ENCODE results near the gene POLD3. TPM values are rescaled to one million over a fixed set of nuclear protein-coding genes. Genes with fewer than 3 reads are reported as not detected.

Gene POLD3
- total and polyA plus RNA-seq, 2 of the 8 experiments (the other 6 are each of a cell fraction or from before 2014, with no cell fraction given): 18.1 to 29.3 TPM

- ChIA-PET POLR2A (ENCODE audit: partially characterized antibody) (no interaction called here), CTCF (ENCODE audit: partially characterized antibody) (no interaction called here)
- Histone ChIP-seq H2BK120ac (replicated peaks; ENCODE audit: low read depth, low read length) (no peak overlapping the region), H3K56ac (replicated peaks; ENCODE audit: insufficient read length, low read depth, low read length) (no peak overlapping the region), H3K27ac (ENCODE audit: low read depth, low read length) (no peak overlapping the region), H4K5ac (ENCODE audit: insufficient read length, low read depth, low read length) (no peak overlapping the region), H3K4me3 (ENCODE audit: extremely low read depth in 1 of 4, insufficient read depth in 2 of 4, low read depth in 3 of 4, low read length in 4 of 4) (no peak overlapping the region), H2BK5ac (ENCODE audit: low read depth, low read length) (no peak overlapping the region), H2BK12ac (ENCODE audit: low read depth, low read length) (no peak overlapping the region), H3K9me3 (ENCODE audit: insufficient read depth in 2 of 2, low read depth in 1 of 2, low read length in 1 of 2) (no peaks in the 10 kb centered on the region), H3K18ac (ENCODE audit: extremely low read depth, low read length) (no peak overlapping the region), H4K20me1 (replicated peaks in 1 of 2; ENCODE audit: control insufficient read depth in 1 of 2, insufficient read depth in 2 of 2, low read length in 2 of 2) (peaks cover 0 to 2% of the 10 kb centered on the region in 2 experiments), H2AFZ (ENCODE audit: low read length) (no peak overlapping the region), H2AK5ac (ENCODE audit: low read depth, low read length) (no peak overlapping the region), H3K23ac (ENCODE audit: insufficient read length) (no peak overlapping the region), H3K36me3 (ENCODE audit: control insufficient read depth in 2 of 4, insufficient read depth in 4 of 4, low read length in 3 of 4) (peaks cover 0 to 10% (median 5%) of the 10 kb centered on the region in 4 experiments; a peak in 3 of 8 replicates), H4K91ac (replicated peaks; ENCODE audit: insufficient read length, low read length) (no peak overlapping the region), H3K9ac (replicated peaks in 1 of 4; ENCODE audit: extremely low read depth in 1 of 4, low read depth in 3 of 4, low read length in 3 of 4) (no peak overlapping the region), H3K23me2 (ENCODE audit: low read depth, low read length) (no peaks in the 10 kb centered on the region), H3K79me2 (ENCODE audit: control insufficient read depth in 1 of 2, insufficient read depth in 2 of 2, low read length in 2 of 2) (no peaks in the 10 kb centered on the region), H3K14ac (ENCODE audit: insufficient read length) (no peak overlapping the region), H3K4me2 (ENCODE audit: insufficient read depth in 1 of 2, low read depth in 2 of 2, low read length in 2 of 2) (no peak overlapping the region), H2BK20ac (ENCODE audit: low read length) (no peak overlapping the region), H3K4me1 (replicated peaks in 1 of 4; ENCODE audit: control insufficient read depth in 3 of 4, insufficient read depth in 4 of 4, low read length in 3 of 4) (peaks cover 0 to 5% (median 2%) of the 10 kb centered on the region in 4 experiments; a peak in 1 of 7 replicates), H4K8ac (ENCODE audit: extremely low read depth, insufficient read depth, low read length) (no peak overlapping the region), H3K27me3 (replicated peaks in 1 of 4; ENCODE audit: control insufficient read depth in 3 of 4, extremely low read depth in 1 of 4, insufficient read depth in 3 of 4, low read length in 3 of 4) (no peaks in the 10 kb centered on the region), H3K79me1 (ENCODE audit: low read depth, low read length) (no peaks in the 10 kb centered on the region), H2BK15ac (ENCODE audit: low read length) (no peak overlapping the region), H3K4ac (replicated peaks; ENCODE audit: insufficient read length, low read depth, low read length) (no peak overlapping the region)
- DNase-seq (ENCODE audit: low read depth in 1 of 2, low spot score in 2 of 2): no peak
- no peak for FAIRE-seq
- 85% methylated on average over 4 of the region's 4 CpGs; no CpG with 5 or more reads in 1 of the 2 experiments for WGBS, 2 experiments (ENCODE audit: extremely low coverage in 1 of 2, insufficient coverage in 1 of 2, insufficient read length in 1 of 2, insufficient replicate concordance in 2 of 2, low coverage in 1 of 2, low lambda C conversion rate in 2 of 2, missing lambda C conversion rate in 1 of 2)
- no peak for TF ChIP-seq RAD21 (IDR thresholded peaks at IDR 0.05 in 1 of 2, conservative IDR thresholded peaks at IDR 0.05 in 1 of 2; ENCODE audit: low read depth in 2 of 2, low read length in 2 of 2)
- TF ChIP-seq MAFK (IDR thresholded peaks at IDR 0.05; ENCODE audit: low read depth, low read length): no peak
- no peak for TF ChIP-seq CBX5 (IDR thresholded peaks at IDR 0.05; ENCODE audit: low read depth, low read length)
- TF ChIP-seq JUN (IDR thresholded peaks at IDR 0.05; ENCODE audit: low read depth, low read length): no peak
- TF ChIP-seq KDM1A (IDR thresholded peaks at IDR 0.05; ENCODE audit: borderline replicate concordance, low read length): no peak
- no peak for TF ChIP-seq CHD1 (IDR thresholded peaks at IDR 0.05; ENCODE audit: low read depth, low read length)
- TF ChIP-seq KDM4A (IDR thresholded peaks at IDR 0.05; ENCODE audit: low read depth, low read length, severe bottlenecking): no peak
- no peak for TF ChIP-seq SP2 (IDR thresholded peaks at IDR 0.05; ENCODE audit: low read length)
- TF ChIP-seq CREB1 (IDR thresholded peaks at IDR 0.05): no peak
- TF ChIP-seq PHF8 (conservative IDR thresholded peaks at IDR 0.05; ENCODE audit: low read depth, low read length): no peak
- no peak for TF ChIP-seq TBP (IDR thresholded peaks at IDR 0.05; ENCODE audit: low read depth, low read length)
- TF ChIP-seq SAP30 (IDR thresholded peaks at IDR 0.05; ENCODE audit: insufficient read depth, insufficient replicate concordance, low read length): no peak
- TF ChIP-seq MAX (IDR thresholded peaks at IDR 0.05): no peak
- TF ChIP-seq GABPA (IDR thresholded peaks at IDR 0.05; ENCODE audit: borderline replicate concordance, insufficient read depth, low read length): no peak
- TF ChIP-seq SP4 (IDR thresholded peaks at IDR 0.05; ENCODE audit: low read length): no peak
These were observed 56.5 kb downstream of the POLD3 start for GRCh38 chr11:74648894-74649293.
